Stimulated activated CD4-positive, alpha-beta T cell treated with anti-CD3 and anti-CD28 coated beads, Interleukin-1b, Interleukin-23, amount 100 ng/mL, for 48 hours (primary cell): ENCODE measurements around the gene SCAF8.
A peak's percentile ranks its signal among the peaks of the same experiment; 100 is the strongest.
"Not testable (repeated sequence)": the region's sequence is repeated elsewhere in the genome, so short reads cannot be mapped to it uniquely, and the experiment has no call there.

Experiments used
- DNase-seq: peaks from one replicate; pipeline ENCODE4 v3.0.0-alpha.2; 2020

The SCAF8 gene

DNA sequence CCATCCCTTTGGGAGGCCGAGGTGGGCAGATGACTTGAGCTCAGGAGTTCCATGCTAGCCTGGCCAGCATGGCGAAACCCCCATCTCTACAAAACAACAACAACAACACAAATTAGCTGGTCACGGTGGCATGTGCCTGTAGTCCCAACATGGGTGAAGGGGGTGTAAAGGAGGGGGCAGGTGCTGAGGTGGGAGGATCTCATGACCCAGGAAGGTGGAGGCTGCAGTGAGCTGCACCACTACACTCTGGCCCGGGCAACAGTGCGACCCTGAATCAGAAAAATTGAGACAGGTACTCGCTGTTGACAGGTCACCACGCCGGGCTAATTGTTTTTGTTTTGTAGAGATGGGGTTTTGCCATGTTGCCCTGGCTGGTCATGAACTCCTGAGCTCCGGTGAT, 4.2 kb downstream of the SCAF8 start:
- DNase-seq = no peak

DNA sequence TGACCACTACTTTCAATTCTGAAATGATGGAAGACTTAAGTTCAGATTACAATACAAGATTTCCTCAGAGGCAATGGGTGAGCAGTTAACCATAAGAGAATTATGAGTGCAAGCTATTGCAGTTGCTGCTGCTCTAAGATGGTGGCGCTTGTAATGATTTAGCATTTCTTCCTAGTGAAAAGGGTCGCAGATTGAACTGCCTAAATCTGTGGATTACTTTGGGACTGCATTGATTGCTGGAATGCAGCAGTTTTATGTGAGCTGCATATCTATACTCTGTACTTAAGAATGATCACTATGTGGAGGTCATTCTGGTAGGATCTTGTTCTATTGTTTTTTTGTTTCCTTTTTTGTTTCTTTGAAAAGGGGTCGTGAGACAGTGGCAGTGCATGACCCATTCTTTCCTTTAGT, 5.3 kb downstream of the SCAF8 start:
- DNase-seq = no peak

DNA sequence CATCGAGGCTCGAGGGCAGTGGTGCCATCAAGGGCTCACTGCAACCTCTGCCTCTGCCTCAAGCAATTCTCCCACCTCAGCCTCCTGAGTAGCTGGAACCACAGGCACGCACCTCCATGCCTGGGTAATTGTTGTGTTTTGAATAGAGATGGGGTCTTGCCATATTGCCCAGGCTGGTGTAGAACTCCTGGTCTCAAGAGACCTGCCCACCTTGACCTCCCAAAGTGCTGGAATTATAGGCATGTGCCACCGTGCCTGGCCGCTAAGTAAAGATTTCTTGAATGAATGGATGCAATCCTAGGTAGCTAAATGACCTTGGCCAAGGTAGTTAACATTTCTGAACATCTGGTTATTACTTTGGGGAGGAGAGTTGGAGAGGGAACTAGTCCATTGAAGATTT, 7.4 kb downstream of the SCAF8 start:
- DNase-seq = no peak

DNA sequence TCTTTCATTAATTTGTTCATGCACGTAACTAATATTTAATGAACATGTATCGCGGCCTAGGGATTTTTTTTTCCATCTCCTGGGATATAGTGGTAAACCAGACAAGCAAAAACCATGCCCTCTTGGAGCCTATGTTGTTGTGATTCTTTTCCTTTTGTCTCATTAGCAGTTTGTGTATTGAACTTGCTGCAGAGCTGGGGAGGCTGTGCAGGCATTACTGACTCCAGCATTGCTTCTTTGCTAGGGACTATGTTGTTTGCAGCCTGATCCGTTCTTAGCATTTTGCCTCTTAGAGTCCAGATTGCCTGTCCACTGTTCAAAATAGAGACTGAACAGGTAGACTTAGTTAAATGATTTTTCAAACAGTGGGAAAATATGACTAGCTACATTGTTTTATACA, 9.7 kb downstream of the SCAF8 start:
- DNase-seq = no peak

DNA sequence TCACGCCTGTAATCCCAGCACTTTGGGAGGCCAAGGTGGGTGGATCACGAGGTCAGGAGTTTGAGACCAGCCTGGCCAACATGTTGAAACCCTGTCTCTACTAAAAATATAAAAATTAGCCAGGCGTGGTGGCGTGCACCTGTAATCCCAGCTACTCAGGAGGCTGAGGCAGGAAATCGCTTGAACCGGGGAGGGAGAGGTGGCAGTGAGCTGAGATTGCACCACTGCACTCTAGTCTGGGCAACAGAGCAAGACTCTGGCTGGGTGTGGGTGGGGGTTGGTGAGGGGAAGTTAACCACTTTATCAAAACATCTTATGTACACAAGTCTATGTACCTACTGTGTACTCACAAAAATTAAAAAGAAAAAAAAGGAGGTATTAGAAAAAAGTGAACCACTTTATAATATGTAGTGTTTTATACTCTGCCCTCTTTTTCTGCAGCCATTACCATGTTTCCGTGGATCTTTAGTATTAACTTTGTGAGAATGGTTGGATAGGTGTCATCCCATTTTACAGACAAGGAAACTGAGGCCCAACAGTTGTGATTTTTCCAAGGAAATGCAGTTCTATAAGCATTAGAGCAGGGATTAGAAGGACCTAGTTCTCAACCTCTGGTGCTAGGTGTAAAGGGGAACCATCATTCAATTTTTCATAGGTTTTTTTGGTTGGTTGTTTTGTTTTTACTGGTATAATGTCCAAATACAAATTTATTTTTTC, 11.0 kb downstream of the SCAF8 start:
- not testable (repeated sequence) for DNase-seq

DNA sequence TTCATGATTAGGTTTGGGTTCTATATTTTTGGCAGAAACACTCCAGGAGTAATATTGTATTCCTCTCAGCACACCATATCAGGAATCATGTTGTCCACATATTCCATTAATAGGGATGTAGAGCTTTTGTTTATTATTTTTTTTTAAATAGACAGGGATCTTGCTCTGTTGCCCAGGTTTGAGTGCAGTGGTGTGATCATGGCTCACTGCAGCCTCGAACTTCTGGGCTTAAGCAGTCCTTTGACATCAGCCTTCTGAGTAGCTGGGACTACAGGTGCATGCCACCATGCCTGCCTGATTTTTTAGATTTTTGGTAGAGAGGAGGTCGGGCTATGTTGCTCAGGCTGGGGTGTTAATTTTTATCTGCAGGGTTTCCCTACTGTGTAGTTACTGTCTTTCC, 12.0 kb downstream of the SCAF8 start:
- no peak for DNase-seq

DNA sequence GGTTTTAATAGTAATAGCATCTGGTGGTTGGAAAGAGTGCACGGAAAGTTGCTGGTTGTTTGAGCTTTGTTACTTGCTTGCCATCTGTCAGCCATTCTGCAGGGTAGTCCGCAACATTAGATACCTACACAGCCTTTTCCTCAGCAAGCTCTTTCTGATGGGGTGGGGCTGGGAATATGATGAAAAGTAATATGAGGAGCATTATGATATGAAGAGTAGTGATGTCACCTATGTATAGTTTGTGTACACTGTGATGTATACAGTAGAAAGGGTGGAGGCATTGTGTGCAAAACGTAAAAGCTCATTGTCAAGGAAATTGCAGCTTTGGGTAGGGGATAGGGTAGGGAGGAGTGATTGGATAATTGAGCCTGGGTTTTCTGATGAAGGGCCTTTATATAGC, 16.1 kb downstream of the SCAF8 start:
- DNase-seq = no peak

DNA sequence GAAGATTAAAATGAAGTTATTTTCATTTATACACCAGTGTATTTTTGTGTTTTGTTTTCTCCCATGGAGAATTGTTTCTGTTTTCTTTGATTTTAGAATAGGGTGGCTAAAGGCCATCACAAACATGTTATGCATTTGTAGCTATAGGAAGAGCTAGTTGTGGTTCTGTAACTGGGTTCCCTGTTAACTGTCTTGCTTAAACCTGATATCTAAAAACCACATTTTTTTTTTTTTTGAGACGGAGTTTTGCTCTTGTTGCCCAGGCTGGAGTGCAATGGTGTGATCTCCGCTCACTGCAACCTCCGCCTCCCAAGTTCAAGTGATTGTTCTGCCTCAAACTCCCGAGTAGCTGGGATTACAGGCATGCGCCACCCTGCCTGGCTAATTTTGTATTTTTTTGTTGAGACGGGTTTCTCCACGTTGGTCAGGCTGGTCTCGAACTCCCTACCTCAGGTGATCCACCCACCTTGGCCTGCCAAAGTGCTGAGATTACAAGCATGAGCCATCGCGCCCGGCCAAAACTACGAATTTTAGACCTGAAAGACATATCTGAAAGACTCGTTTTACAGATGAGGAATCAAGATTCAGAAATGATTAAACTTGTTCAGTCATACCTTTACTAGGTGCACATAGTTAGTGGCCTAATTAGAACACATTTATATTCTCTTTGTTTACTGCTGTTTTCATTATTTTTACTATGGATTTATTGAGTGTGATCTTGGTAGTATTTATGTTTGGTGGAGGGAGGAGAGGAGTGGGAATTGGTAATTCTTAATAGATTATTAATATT, 18.0 kb downstream of the SCAF8 start:
- peak; percentile 48 for DNase-seq

DNA sequence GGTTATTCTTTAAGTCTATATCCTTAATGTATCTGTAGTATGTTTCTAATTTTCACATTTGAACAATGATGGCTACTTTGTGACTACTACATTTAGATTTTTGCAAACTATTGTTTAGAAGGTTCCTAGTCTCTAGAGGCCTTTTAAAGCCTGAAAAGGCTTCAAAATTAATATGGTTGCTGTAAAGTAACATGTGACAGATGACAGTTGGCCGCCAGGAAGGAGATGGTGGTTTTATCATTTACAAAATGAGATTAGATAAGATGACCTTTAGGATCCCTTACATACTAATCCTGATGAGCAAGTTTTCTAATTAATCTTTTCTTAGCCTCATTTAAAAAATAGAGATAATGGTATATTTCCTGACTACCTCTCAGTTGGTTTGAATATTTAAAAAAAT, 18.8 kb downstream of the SCAF8 start:
- DNase-seq = no peak

DNA sequence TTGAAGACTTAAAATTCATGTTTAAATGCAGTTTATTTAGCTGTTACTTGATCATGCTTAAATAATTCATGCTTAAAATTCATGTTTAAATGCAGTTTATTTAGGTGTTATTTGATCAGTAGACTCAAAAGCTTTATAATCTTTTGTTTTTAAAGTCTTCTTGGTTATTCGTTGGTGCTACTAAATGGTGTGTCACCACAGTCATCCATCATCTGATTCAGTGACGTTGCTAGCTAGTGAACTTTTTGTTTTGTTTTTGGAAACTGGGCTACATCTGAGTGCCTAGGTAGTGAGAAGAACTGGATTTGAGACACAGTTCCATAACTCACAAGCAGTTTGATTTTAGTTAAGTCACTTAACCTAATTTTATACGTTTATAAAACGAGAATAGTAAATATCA, 20.9 kb downstream of the SCAF8 start:
- DNase-seq = no peak

DNA sequence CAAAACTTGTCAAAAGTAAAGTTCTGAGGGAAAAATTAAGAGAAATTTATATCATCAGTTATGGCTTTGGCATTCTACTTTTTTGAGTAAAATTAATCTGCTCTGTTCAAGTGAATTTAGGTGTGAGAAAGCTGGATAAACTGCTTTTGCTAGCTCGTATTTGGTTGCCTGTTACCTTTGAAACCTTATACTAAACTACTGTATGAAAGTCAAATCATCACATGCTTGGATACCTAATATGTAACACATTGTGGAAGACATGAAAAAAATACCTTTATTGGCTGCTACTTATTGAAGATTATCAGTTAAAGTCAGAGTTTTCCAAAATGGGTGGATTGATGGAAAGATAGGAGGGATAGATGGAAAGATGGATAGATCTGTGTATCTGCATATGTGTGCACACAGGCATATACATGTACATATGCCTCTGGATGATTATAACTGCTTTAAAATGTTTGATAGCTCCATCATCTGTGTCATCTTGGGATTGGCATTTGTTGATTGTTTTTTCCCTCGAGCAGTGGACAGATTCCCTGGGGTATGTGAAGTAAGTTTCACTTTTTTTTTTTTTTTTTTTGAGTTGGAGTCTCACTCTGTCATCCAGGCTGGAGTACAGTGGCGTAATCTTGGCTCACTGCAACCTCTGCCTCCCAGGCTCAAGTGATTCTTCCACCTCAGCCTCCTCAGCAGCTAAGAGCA, 24.3 kb downstream of the SCAF8 start:
- no peak for DNase-seq

DNA sequence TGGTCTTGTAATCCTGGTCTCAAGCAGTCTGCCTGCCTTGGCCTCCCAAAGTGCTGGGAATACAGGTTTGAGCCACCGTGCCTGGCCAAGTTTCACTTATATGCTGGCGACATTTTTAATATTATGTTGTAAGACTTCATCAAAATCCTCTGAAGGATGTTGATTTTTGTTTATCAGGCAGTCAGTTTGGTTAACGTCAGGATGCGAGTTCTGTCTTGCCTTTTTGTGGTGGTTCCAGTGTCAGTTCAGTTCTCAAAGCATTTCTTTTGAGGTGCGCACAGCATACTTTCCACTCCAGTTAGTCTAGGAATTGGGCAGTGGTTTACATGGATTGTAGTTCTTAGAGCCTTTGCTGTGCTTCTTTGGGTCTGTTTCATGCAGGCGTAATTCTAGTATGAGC, 24.9 kb downstream of the SCAF8 start:
- no peak for DNase-seq

DNA sequence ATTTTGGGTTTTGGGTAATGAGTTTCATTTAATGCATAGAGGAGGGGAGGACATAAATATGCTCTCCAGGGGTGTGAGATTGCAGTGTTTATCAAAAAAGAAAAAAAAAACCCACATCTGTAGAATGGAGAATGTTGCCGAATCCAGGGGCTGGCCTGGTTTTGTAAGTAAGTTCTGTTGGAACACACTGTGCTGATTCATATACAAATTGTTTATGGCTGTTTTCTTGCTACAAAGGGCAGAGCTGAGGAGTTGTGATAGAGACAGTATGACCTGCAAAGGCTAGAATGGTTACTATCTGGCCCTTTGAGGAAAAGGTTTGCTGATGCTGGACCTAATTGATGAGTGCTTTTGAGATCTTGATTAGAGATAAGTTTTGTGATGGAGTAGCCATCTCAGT, 30.4 kb downstream of the SCAF8 start:
- no peak for DNase-seq

DNA sequence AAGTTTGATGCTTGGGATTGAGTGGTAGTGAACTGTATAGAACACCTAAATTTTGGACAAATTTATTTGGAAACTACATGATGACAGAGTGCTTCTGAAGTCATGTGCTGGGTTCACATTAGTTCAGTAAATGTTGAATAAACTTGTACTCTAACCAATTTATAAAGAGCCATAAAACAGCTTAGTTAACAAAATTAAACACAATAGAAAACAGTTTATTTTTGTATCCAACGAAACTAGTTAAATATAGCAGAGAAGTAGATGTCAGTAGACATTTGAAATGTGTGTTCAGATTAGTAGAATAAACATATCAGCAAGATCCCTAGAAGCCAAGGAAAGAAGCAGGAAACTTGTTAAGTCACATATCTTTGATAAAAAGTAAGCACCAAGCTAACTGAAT, 32.1 kb downstream of the SCAF8 start:
- no peak for DNase-seq

DNA sequence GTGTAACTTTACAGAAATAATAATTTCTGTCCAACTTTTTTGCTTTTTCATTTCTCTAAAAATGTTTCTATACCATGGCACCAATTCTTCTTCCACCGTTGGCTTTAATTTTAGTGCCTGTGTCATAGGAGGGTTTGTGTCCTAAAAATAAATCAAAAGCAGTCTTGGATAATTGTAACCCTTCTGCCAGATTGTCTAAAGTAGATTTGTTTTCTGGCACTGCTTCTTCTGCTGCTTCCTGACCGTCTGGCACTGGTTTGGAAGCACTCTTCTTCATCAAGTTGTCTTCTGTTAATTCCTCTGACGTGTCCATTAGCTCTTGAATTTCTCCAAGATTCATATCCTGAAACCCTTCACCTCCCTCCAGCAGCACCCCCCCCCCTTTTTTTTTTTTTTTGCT, 33.1 kb downstream of the SCAF8 start:
- DNase-seq = no peak

DNA sequence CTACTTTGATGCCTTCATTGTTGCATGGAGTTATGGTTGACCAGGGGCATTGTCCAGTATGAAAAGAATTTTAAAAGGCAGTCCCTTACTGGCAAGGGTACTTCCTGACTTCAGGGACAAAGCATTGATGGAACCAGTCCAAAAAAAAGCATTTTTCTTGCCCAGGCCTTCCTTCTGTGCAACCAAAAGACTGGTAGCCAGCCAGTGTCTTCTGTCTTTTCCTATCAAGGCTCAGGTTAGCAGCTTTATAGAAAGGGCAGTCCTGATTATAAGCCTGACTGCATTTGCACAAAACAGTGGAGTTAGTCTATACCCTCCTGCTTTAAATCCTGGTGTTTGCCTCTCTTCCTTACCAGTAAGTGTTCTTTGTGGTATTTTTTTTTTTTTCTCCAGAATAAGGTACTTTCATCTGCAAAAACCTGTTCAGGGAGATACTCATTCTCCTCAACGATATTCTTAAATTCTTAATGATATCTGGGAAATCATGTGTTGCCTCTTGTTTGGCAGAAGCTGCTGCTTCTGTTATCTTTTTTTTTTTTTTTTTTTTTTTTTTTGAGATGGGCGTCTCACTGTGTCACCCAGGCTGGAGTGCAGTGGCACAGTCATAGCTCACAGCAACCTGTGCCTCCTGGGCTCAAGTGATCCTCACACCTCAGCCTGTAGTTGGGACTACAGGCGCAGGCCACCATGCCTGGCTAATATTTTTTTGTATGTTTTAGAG, 33.9 kb downstream of the SCAF8 start:
- DNase-seq = no peak

DNA sequence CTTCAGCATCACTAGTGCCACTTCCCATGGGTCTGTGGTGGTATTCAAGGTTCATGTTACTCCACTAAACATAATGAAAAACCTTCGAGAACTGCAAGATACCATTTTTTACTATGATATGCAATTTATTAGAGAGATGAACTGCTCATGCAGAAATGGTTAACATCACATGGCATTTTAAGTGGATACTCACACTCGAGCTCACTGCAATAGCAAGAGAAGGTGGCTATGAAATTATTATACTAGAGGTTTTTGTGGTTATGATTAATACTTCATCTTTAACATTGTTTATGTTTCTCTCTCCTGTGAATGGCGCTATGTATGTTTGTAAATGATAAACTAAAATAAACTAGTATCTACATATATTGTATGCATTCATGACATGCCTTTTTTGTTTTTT, 35.1 kb downstream of the SCAF8 start:
- DNase-seq = no peak

DNA sequence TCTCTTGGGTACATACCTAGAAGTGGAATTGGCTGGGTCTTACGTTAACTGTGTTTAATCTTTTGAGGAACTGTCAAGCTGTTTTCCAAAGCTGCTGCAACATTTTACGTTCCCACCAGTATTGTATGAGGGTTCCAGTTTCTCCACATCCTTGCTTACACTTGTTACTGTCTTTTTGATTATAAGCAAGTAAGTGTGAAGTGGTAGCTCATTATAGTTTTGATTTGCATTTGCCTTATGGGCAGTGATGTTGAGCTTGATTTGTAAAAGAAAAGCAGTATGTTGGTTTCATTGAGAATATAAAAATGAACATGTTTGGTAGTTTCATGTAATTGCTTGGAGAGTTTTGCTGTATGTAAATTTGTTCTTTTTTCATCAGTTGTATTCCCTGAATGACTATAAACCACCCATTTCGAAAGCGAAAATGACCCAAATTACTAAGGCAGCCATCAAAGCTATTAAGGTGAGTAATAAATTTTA, 40.4 kb downstream of the SCAF8 start:
- DNase-seq = no peak

DNA sequence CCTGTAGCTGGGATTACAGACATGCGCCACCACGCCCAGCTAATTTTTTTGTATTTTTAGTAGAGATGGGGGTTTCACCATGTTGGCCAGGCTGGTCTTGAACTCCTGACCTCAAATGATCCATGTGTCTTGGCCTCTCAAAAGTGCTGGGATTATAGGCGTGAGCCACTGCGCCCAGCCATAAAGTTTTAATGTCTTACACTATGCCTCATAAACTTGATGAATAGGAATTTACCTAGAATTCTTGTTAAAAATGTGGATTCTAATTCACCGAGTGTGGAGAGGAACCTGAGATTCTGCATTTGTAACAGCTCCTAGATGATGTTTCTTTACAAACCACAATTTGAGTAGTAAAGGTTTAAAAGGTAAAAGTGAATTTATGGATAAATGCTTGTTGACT, 45.9 kb downstream of the SCAF8 start:
- DNase-seq = not testable (repeated sequence)

DNA sequence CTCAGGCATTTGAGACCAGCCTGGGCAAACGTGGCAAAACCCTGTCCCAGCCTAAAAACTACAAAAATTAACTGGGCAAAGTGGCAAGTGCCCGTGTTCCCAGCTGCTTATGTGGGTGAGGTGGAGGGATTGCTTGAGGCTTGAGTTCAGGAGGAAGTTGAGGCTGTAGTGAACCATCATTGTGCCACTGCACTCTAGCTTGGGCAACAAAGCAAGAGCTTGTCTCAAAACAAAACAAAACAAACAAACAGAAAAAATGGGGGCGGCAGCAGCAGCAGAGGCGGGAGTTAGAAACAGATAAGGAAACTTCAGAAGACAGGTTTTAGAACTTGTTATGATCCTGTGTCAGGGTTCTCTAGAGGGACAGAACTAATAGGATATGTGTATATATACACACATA, 49.0 kb downstream of the SCAF8 start:
- DNase-seq = no peak

DNA sequence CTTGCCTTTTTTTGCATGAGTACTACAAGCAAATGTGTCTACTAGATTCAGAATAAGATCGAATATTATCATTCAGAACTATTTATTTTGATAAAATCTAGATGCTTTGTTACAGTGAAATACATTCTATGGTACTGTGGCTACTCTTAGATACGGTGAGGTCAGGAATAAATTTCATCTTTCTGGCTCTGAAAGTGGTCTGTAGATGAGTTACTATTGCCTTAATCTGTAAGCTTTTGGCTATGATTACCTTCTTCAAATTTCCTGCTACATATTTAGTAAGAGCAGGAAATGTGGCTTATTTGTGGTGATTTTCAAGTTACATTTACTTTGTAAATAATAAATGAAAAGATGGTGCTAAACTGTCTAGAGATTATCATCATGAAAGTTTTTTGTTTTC, 50.0 kb downstream of the SCAF8 start:
- DNase-seq = no peak

DNA sequence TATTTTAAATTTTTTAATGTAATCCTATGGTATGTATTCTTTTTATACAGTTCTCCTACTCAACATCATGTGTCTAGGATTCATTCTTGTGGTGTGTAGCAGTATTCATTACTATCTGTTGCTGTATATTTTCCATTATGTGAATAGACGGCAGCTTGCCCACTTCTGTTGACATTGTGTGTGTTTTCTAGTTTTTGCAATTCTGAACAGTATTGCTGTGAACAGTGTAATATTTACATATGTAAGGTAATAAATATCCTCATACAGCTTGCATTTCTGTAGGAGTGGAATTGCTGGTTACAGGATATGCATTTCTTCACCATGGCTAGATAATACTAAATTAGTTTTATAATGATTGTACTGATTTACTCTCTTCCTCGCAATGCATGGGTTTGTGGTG, 51.9 kb downstream of the SCAF8 start:
- no peak for DNase-seq

DNA sequence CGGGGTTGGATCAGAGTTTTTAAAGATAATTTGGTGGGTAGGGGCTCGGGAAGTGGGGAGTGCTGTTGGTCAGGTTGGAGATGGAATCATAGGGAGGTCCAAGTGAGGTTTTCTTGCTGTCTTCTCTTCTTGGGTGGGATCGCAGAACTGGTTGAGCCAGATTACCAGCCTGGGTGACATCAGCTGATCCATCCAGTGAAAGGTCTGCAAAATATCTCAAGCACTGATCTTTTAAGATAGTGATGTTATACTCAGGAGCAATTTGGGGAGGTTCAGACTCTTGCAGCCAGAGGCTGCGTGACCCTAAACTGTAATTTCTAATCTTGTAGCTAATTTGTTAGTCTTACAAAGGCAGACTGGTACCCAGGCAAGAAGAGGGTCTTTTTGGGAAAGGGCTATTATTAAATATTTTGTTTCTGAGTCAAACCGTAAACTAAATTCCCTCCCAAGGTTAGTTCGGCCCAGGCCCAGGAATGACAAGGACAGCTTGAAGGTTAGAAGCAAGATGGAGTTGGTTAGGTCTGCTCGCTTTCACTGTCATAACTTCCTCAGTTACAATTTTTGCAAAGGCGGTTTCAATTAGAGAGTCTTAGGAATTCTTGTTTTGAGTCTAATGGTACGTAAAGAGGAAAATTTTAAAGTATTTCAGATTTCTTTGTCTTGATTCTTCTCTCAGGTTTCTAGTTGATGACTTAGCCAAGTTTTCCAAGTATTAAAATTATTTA, 53.1 kb downstream of the SCAF8 start:
- DNase-seq = no peak
